ENCODE measurements around the gene PRDM16. TPM values are rescaled to one million over a fixed set of nuclear protein-coding genes. Genes with fewer than 3 reads are reported as not detected.

PRDM16 gene
- polyA plus RNA-seq, 3 donors, result not detected

DNA sequence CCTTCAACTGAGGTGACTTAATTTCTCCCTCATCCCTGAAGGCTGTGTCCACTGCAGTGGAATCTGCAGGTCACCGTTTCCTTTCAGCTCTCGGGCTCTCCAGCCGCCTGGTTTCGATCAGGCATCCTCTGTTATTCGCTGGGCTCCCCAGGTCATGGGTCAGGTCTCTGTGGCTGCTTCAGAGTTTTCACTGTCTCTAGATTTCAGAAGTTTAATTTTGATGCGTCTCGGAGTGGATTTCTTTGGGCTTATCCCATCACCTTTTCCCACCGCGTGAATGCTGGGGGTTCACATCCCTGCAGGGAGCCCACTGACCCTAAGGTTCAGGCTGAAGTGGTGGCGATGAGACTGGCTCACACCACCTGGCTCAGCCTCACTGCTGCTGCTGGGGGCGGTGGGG lies 44.4 kb upstream of the PRDM16 start:
- intact Hi-C loops (cut with micrococcal nuclease), result no loop called here
- Histone ChIP-seq H3K4me2 (replicated peaks; ENCODE audit: extremely low read depth, low read length, poor library complexity, severe bottlenecking) (no peak overlapping the region), H3K4me3 (replicated peaks in 1 of 3; ENCODE audit: low read depth in 2 of 3, low read length in 3 of 3) (no peak overlapping the region), H3K9ac (ENCODE audit: insufficient read depth, low read length, poor library complexity, severe bottlenecking) (no peak overlapping the region), H3K79me2 (ENCODE audit: insufficient read depth, low read length) (no peaks in the 10 kb centered on the region), H3K9me3 (replicated peaks in 1 of 2; ENCODE audit: control insufficient read depth in 1 of 2, insufficient read depth in 1 of 2, low read length in 2 of 2) (no peaks in the 10 kb centered on the region), H3K4me1 (ENCODE audit: control insufficient read depth in 1 of 2, insufficient read depth in 2 of 2, low read length in 2 of 2) (no peaks in the 10 kb centered on the region), H3K27me3 (ENCODE audit: control insufficient read depth in 2 of 2, insufficient read depth in 2 of 2, low read length in 2 of 2) (no peaks in the 10 kb centered on the region), H4K20me1 (ENCODE audit: insufficient read depth, low read length) (no peaks in the 10 kb centered on the region), H3K36me3 (replicated peaks in 1 of 2; ENCODE audit: control insufficient read depth in 1 of 2, insufficient read depth in 2 of 2, low read length in 2 of 2) (no peaks in the 10 kb centered on the region), H2AFZ (ENCODE audit: insufficient read depth, low read depth, low read length, poor library complexity, severe bottlenecking) (no peak overlapping the region), H3K27ac (ENCODE audit: low read depth in 1 of 2, low read length in 2 of 2) (no peak overlapping the region)
- Mint-ChIP-seq H3K4me1 (no peaks in the 10 kb centered on the region), H3K36me3 (no peaks in the 10 kb centered on the region), H3K27ac (peak overlapping the region in 1 of 7 donors; percentile 54), H3K9me3 (no peaks in the 10 kb centered on the region), H3K27me3 (ENCODE audit: low read depth in 3 of 3) (peaks cover 0 to 4% (median 2%) of the 10 kb centered on the region in 3 donors), H3K4me3 (no peak overlapping the region)
- no peak for DNase-seq
- TF ChIP-seq, protein P1, sequence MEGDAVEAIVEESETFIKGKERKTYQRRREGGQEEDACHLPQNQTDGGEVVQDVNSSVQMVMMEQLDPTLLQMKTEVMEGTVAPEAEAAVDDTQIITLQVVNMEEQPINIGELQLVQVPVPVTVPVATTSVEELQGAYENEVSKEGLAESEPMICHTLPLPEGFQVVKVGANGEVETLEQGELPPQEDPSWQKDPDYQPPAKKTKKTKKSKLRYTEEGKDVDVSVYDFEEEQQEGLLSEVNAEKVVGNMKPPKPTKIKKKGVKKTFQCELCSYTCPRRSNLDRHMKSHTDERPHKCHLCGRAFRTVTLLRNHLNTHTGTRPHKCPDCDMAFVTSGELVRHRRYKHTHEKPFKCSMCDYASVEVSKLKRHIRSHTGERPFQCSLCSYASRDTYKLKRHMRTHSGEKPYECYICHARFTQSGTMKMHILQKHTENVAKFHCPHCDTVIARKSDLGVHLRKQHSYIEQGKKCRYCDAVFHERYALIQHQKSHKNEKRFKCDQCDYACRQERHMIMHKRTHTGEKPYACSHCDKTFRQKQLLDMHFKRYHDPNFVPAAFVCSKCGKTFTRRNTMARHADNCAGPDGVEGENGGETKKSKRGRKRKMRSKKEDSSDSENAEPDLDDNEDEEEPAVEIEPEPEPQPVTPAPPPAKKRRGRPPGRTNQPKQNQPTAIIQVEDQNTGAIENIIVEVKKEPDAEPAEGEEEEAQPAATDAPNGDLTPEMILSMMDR (IDR thresholded peaks at IDR 0.05), result no peak
- WGBS (ENCODE audit: insufficient coverage), result 99% methylated on average over 5 of the region's 11 CpGs

DNA sequence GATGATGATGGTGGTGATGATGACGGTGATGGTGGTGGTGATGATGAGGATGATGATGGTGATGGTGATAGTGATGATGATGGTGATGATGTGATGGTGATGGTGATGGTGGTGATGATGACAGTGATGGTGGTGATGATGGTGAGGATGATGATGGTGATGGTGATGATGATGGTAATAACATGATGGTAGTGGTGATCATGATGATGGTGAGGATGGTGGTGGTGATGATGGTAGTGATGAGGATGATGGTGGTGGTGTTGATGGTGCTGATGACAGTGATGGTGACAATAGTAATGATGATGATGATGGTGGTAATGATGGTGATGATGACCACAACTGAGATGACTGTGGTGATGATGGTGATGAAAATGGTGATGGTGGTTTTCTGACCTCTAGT lies 42.9 kb upstream of the PRDM16 start:
- H3K27ac Mint-ChIP-seq, result no peak overlapping the region
- TF ChIP-seq, protein P1 (IDR thresholded peaks at IDR 0.05), result no peak
- Histone ChIP-seq H3K27ac (ENCODE audit: low read depth in 1 of 2, low read length in 2 of 2) (no peak overlapping the region), H3K4me2 (replicated peaks; ENCODE audit: extremely low read depth, low read length, poor library complexity, severe bottlenecking) (no peak overlapping the region), H4K20me1 (ENCODE audit: insufficient read depth, low read length) (no peaks in the 10 kb centered on the region), H3K79me2 (ENCODE audit: insufficient read depth, low read length) (no peaks in the 10 kb centered on the region), H3K9ac (ENCODE audit: insufficient read depth, low read length, poor library complexity, severe bottlenecking) (no peak overlapping the region), H3K9me3 (replicated peaks in 1 of 2; ENCODE audit: control insufficient read depth in 1 of 2, insufficient read depth in 1 of 2, low read length in 2 of 2) (no peaks in the 10 kb centered on the region), H2AFZ (ENCODE audit: insufficient read depth, low read depth, low read length, poor library complexity, severe bottlenecking) (no peak overlapping the region), H3K36me3 (replicated peaks in 1 of 2; ENCODE audit: control insufficient read depth in 1 of 2, insufficient read depth in 2 of 2, low read length in 2 of 2) (no peaks in the 10 kb centered on the region), H3K4me1 (ENCODE audit: control insufficient read depth in 1 of 2, insufficient read depth in 2 of 2, low read length in 2 of 2) (no peaks in the 10 kb centered on the region), H3K4me3 (replicated peaks in 1 of 3; ENCODE audit: low read depth in 2 of 3, low read length in 3 of 3) (no peak overlapping the region), H3K27me3 (ENCODE audit: control insufficient read depth in 2 of 2, insufficient read depth in 2 of 2, low read length in 2 of 2) (no peaks in the 10 kb centered on the region)
- H3K9me3 Mint-ChIP-seq, result no peaks in the 10 kb centered on the region
- DNase-seq, result no peak
- no peaks in the 10 kb centered on the region for H3K36me3 Mint-ChIP-seq
- peaks cover 2 to 4% (median 3%) of the 10 kb centered on the region in 3 donors for H3K27me3 Mint-ChIP-seq (ENCODE audit: low read depth in 3 of 3)
- H3K4me3 Mint-ChIP-seq, result no peak overlapping the region
- 100% methylated on average over 1 of the region's 1 CpG for WGBS (ENCODE audit: insufficient coverage)
- intact Hi-C loops (cut with micrococcal nuclease), result no loop called here
- no peaks in the 10 kb centered on the region for H3K4me1 Mint-ChIP-seq

Data from CD14-positive monocyte (primary cell).